HT-29 (cell line): ENCODE results near the gene OR5A2. TPM values are rescaled to one million over a fixed set of nuclear protein-coding genes. Genes with fewer than 3 reads are reported as not detected.
"Not testable (repeated sequence)": the region's sequence is repeated elsewhere in the genome, so short reads cannot be mapped to it uniquely, and the experiment has no call there.

Source experiments
- DNase-seq: peaks from one replicate; pipeline ENCODE4 v3.0.0-alpha.2; 2015; ENCODE audit warnings: low spot score
- total RNA-seq: library from RNA; depleted of rRNA; stranded (reverse); fragments of >200 nt; shearing (Covaris generic); gene quantifications from 2 replicates; pipeline ENCODE4 v1.2.3, GENCODE V29; 2014; rRNA removed

The OR5A2 gene
- total RNA-seq, 1 experiment from 2014 or later, result not detected

DNA sequence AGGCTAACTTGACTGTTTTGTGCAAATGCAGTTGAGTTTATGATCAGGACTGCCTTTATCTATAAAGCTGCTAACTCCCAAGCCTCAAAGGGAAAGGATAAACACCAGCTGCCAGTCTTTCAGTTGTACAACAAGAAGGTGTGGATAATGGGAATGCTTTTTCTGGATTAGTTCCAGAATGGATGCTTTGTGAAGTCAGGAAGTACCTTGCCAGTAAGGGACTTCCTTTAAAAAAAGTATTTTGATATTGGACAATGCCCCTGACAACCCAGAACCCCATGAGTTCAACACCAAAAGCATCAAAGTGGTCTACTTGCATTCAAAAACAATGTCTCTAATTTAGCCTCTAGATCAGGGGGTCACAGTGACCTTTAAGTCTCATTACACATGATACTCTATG is 32.0 kb downstream of the OR5A2 start:
- no peak for DNase-seq

GRCh38 chr11:59380263-59381059 is 45.8 kb downstream of the OR5A2 start:
- no peak for DNase-seq

DNA sequence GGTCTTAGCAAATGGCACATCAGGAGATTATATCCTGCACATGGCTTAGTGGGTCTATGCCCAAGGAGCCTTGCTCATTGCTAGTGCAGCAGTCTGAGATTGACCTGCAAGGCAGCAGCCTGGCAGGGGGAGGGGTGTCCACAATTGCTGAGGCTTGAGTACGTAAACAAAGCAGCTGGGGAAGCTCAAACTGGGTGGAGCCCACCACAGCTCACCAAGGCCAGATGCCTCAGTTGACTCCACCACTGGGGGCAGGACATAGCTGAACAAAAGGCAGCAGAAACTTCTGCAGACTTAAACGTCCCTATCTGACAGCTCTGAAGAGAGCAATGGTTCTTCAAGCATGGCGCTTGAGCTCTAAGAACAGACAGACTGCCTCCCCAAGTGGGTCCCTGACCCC is 53.9 kb downstream of the OR5A2 start:
- not testable (repeated sequence) for DNase-seq

GRCh38 chr11:59368238-59369022 is 57.8 kb downstream of the OR5A2 start:
- no peak for DNase-seq

Other genes starting within 250 kb of the OR5A2 start
- not detected in 2 replicates for gene MPEG1, start 213.5 kb downstream of the OR5A2 start, total RNA-seq
- gene OR5AN1, start 67.5 kb downstream of the OR5A2 start, total RNA-seq, result not detected in 2 replicates
- not detected in 2 replicates for gene OR5A1, start 10.1 kb upstream of the OR5A2 start, total RNA-seq
- gene OR4D6, start 30.5 kb upstream of the OR5A2 start, total RNA-seq, result not detected in 2 replicates
- not detected in 2 replicates for gene OR4D10, start 46.9 kb upstream of the OR5A2 start, total RNA-seq
- gene OR4D11, start 77.2 kb upstream of the OR5A2 start, total RNA-seq, result not detected in 2 replicates
- not detected in 2 replicates for gene OR4D9, start 85.1 kb upstream of the OR5A2 start, total RNA-seq
- 22.8 and 29.4 TPM in 2 replicates for gene OSBP, start 189.4 kb upstream of the OR5A2 start, total RNA-seq
- 14.6 and 15.6 TPM in 2 replicates for gene PATL1, start 242.6 kb upstream of the OR5A2 start, total RNA-seq